ENCODE results near the gene STK33. TPM values are rescaled to one million over a fixed set of nuclear protein-coding genes. Genes with fewer than 3 reads are reported as not detected.

The STK33 gene
- total RNA-seq, 1 experiment from 2014 or later = 1.6 TPM

- DNase-seq (ENCODE audit: extremely low read depth, low read depth) = no peak
Measured at GRCh38 chr11:8359521-8359920, 234.5 kb downstream of the STK33 start.

- no peak for DNase-seq (ENCODE audit: extremely low read depth, low read depth)
Measured at GRCh38 chr11:8357891-8358566, 236.0 kb downstream of the STK33 start.

GRCh38 chr11:8357505-8357888, 236.5 kb downstream of the STK33 start:
- DNase-seq (ENCODE audit: extremely low read depth, low read depth) = no peak

GRCh38 chr11:8356721-8357504, 237.1 kb downstream of the STK33 start:
- no peak for DNase-seq (ENCODE audit: extremely low read depth, low read depth)

- DNase-seq (ENCODE audit: extremely low read depth, low read depth) = no peak
Measured at GRCh38 chr11:8356216-8356615, 237.8 kb downstream of the STK33 start.

GRCh38 chr11:8355416-8355742, 238.6 kb downstream of the STK33 start:
- DNase-seq (ENCODE audit: extremely low read depth, low read depth) = no peak

GRCh38 chr11:8354622-8355415, 239.2 kb downstream of the STK33 start:
- DNase-seq (ENCODE audit: extremely low read depth, low read depth) = no peak

GRCh38 chr11:8352876-8353505, 241.0 kb downstream of the STK33 start:
- no peak for DNase-seq (ENCODE audit: extremely low read depth, low read depth)

GRCh38 chr11:8352103-8352875, 241.7 kb downstream of the STK33 start:
- DNase-seq (ENCODE audit: extremely low read depth, low read depth) = no peak

- no peak for DNase-seq (ENCODE audit: extremely low read depth, low read depth)
Measured at GRCh38 chr11:8351223-8351622, 242.8 kb downstream of the STK33 start.

GRCh38 chr11:8347978-8348377, 246.1 kb downstream of the STK33 start:
- DNase-seq (ENCODE audit: extremely low read depth, low read depth) = no peak

- DNase-seq (ENCODE audit: extremely low read depth, low read depth) = no peak
Measured at GRCh38 chr11:8346157-8346755, 247.8 kb downstream of the STK33 start.

- DNase-seq (ENCODE audit: extremely low read depth, low read depth) = no peak
Measured at GRCh38 chr11:8345179-8345578, 248.8 kb downstream of the STK33 start.

GRCh38 chr11:8344346-8344745, 249.7 kb downstream of the STK33 start:
- no peak for DNase-seq (ENCODE audit: extremely low read depth, low read depth)

GRCh38 chr11:8342821-8343681, 251.0 kb downstream of the STK33 start:
- no peak for DNase-seq (ENCODE audit: extremely low read depth, low read depth)

- no peak for DNase-seq (ENCODE audit: extremely low read depth, low read depth)
Measured at GRCh38 chr11:8341996-8342395, 252.0 kb downstream of the STK33 start.
